Activated naive CD4-positive, alpha-beta T cell treated with anti-CD3 and anti-CD28 coated beads for 36 hours (primary cell): ENCODE results near the gene PARM1. TPM values are rescaled to one million over a fixed set of nuclear protein-coding genes. Genes with fewer than 3 reads are reported as not detected.

ENCODE experiments used
- CTCF ChIA-PET: fragments of 350-600 bp; sonication (Branson Sonifier 250); formaldehyde crosslinking; loops from one replicate; lab custom pipeline; 2021; ENCODE audit warnings: antibody characterized with exemption; lab: Charles Lee
- DNase-seq: peaks from one replicate; pipeline ENCODE4 v3.0.0-alpha.2; 2020
- H3K27ac Mint-ChIP-seq: one replicate; pipeline ENCODE4 v1.8.0; 2021; ENCODE audit warnings: mild to moderate bottlenecking, mixed read lengths
- H3K27me3 Mint-ChIP-seq: one replicate; pipeline ENCODE4 v1.8.0; 2021; ENCODE audit warnings: low read depth, mixed read lengths
- H3K36me3 Mint-ChIP-seq: one replicate; pipeline ENCODE4 v1.8.0; 2021; ENCODE audit warnings: low read depth, mixed read lengths
- H3K4me1 Mint-ChIP-seq: one replicate; pipeline ENCODE4 v1.8.0; 2021; ENCODE audit warnings: low read depth, mixed read lengths
- H3K4me3 Mint-ChIP-seq: one replicate; pipeline ENCODE4 v1.8.0; 2021; ENCODE audit warnings: mild to moderate bottlenecking, moderate library complexity, mixed read lengths
- H3K9me3 Mint-ChIP-seq: one replicate; pipeline ENCODE4 v1.8.0; 2021; ENCODE audit warnings: mixed read lengths
- intact Hi-C: fragments of 100-400 bp; cut with micrococcal nuclease; formaldehyde crosslinking; loops from one replicate; pipeline ENCODE4 v1.15.1; 2023
- total RNA-seq, 2 experiments: library from RNA; stranded (reverse); gene quantifications; one replicate each; pipeline ENCODE4 v1.2.3, GENCODE V29; 2021

The PARM1 gene
- total RNA-seq, 2 experiments from 2014 or later: 0.05 TPM; not detected in 1

DNA sequence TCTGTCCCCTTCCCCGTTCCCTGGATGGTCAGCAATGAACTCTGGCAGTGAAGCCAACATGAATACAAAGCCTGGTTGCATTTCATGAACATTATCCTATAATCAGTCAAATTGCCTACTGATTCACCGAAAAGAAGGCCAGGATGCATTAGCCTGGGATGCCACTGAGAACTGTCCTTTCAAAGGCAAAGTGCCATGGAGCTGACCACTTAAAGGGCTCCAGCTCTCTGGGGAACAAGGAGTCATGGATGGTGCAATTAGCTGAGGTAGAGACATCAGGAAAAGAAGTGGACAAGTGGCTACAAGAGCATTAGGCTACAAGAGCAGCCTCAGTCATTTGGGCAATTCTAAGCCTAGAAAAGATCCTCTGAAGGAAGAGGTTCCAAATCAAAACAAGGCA is 69.0 kb downstream of the PARM1 start:
- DNase-seq: no peak
- Mint-ChIP-seq H3K4me1 (no peaks in the 10 kb centered on the region), H3K27me3 (no peaks in the 10 kb centered on the region), H3K9me3 (no peaks in the 10 kb centered on the region), H3K36me3 (no peaks in the 10 kb centered on the region), H3K4me3 (no peak overlapping the region), H3K27ac (no peak overlapping the region)
- intact Hi-C loops: no loop called here
- CTCF ChIA-PET: no interaction called here

DNA sequence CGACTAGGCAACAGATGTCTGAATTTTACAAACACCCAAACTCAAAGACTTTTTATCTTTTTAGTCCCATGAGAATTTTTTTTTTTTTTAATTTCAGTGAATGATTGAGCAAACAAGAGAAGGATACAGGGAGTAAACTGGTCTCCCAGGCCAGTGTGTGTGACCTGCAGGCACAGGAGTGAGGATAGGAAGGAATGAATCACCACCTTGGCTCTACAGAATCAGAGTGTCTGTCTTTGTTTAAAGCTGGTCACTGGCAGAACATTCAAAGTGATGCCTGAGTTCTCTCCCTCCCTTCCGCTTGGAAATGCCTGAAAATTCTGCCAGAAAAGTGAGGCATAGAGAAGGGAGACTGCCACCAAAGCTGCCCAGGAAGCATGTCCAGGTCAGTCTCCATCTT is 69.5 kb downstream of the PARM1 start:
- intact Hi-C loops: no loop called here
- CTCF ChIA-PET: no interaction called here
- H3K4me1 Mint-ChIP-seq: no peaks in the 10 kb centered on the region
- H3K4me3 Mint-ChIP-seq: no peak overlapping the region
- no peak for DNase-seq
- peaks cover 2% of the 10 kb centered on the region for H3K9me3 Mint-ChIP-seq
- no peak overlapping the region for H3K27ac Mint-ChIP-seq
- no peaks in the 10 kb centered on the region for H3K36me3 Mint-ChIP-seq
- H3K27me3 Mint-ChIP-seq: no peaks in the 10 kb centered on the region

DNA sequence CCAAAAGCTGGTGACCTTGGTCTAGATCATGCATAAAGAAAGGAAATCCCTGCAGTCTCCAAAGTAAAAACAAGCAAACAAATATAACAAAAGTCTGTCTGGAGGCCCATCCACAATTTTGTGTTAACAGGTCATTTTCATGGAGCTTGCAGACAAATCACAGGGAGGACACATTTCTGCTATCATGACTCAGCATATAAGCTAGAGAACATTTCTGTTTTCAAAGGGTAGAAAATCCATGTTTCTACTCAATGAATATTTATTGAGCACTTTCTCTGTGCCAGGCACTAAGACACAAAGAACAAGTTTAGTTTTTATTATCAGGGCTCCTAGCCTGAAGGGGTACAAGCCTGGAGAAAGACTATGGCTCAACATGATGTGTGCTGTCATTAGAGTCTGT is 71.1 kb downstream of the PARM1 start:
- CTCF ChIA-PET: interaction anchor here (1.3 kb wide), 1 partner anchor 14 kb away, joined by 3 read pairs; no protein-coding TSS in a partner anchor
- intact Hi-C loops: no loop called here
- Mint-ChIP-seq H3K4me1 (no peaks in the 10 kb centered on the region), H3K27me3 (no peaks in the 10 kb centered on the region), H3K4me3 (no peak overlapping the region), H3K36me3 (no peaks in the 10 kb centered on the region), H3K9me3 (peaks cover 12% of the 10 kb centered on the region), H3K27ac (no peak overlapping the region)
- no peak for DNase-seq

DNA sequence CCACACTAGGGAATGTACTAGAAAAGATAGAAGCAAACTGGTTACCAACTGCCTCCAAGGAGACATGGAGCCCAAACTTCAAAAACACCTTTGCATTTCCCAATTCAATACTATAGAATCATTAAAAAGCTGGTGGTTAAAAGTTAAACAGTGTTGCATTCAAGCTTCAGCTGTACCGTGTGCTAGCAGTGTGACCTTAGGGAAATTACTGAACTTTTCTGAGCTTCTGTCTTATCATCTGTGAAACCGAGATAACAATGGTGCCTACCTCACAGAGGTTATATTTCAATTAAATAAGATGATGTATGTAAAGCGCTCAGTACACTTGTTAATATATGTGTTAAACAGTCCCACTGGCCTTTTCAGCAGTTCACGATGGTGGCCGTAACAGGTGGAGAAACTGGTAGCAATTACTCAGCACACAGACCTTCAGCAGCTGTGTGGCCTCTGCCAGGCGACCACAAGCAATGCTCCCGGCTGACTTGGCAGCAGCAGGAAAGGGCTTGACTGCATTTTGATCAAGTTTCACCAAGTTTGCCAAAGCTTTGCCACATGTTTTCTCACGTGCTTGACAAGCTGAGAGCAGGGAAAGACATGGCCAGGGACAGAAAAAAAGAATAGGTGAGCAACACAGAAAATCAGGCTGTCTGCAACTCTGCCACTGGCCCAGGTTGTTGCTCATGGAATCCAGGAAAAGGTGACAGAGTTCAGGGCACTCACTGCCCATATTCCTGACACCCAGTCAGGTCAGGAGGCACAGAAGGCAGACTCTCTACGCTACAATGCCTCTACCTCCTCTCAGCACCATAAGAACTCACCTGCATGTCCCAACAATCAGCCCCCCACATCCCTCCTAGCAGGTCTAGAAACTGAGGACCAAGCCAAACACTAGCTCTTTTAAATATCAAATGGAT is 72.1 kb downstream of the PARM1 start:
- Mint-ChIP-seq H3K27ac (no peak overlapping the region), H3K27me3 (no peaks in the 10 kb centered on the region), H3K36me3 (no peaks in the 10 kb centered on the region), H3K4me3 (no peak overlapping the region), H3K9me3 (peaks cover 12% of the 10 kb centered on the region), H3K4me1 (no peaks in the 10 kb centered on the region)
- no peak for DNase-seq
- intact Hi-C loops: no loop called here
- CTCF ChIA-PET: no interaction called here

DNA sequence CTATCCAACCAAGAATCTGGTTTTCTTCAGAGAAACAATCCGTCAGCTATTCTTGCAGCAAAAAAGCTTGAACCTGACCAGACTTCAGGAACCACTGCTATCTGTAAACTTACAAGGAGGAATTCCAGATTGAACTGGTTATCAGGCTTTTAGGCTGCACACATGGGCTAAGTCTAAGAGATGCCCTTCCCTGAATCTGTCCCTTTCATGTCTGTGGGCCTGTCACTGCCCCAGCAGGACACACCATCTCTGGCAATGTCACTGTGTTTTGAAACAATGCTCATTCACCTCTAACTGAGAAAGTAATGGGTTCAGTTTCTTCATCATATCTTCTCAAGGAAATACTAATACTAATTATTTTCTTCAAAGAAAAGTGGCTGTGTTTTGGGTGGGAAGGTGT is 72.8 kb downstream of the PARM1 start:
- Mint-ChIP-seq H3K4me3 (no peak overlapping the region), H3K27me3 (no peaks in the 10 kb centered on the region), H3K9me3 (peaks cover 12% of the 10 kb centered on the region), H3K36me3 (no peaks in the 10 kb centered on the region), H3K4me1 (no peaks in the 10 kb centered on the region), H3K27ac (no peak overlapping the region)
- CTCF ChIA-PET: no interaction called here
- DNase-seq: no peak
- intact Hi-C loops: no loop called here

DNA sequence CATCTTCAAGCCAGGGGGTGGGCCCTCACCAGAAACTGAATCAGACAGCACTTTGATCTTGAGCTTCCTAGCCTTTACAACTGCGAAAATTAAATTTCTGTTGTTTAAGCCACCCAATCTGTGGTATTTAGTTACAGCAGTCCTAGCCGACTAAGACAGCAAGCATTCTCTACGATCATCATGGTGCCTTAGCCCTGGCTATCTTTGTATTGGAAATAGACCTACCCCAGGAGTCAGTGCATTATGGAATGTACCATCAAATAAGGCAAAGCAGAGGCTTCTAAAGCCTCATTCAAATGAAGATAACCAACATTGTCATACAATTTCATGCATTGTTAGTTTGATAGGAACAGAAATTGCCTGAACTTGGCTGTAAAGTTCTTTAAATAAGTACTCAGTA is 75.0 kb downstream of the PARM1 start:
- H3K27ac Mint-ChIP-seq: no peak overlapping the region
- H3K36me3 Mint-ChIP-seq: no peaks in the 10 kb centered on the region
- no peak overlapping the region for H3K4me3 Mint-ChIP-seq
- H3K9me3 Mint-ChIP-seq: peaks cover 12% of the 10 kb centered on the region
- intact Hi-C loops: no loop called here
- DNase-seq: no peak
- H3K4me1 Mint-ChIP-seq: no peaks in the 10 kb centered on the region
- CTCF ChIA-PET: no interaction called here
- no peaks in the 10 kb centered on the region for H3K27me3 Mint-ChIP-seq

DNA sequence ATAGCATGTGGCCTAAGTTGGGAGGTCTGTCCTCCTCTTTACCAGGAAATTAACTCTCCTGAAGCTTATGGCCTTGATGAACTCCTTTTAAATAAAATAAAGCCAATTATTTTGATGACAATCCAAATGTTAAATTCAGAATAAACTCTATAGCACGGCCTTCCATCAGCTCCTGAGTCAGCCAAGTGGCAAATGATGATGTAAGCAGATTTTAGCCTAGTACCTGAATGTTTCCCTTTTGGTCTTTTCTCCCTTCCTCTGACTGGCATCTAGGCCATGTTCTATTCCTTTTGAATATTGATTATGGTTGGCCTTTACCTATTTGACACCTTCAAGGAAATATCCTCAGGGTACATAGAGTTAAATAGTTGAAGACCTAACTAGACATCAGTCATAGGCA is 76.2 kb downstream of the PARM1 start:
- intact Hi-C loops: no loop called here
- H3K4me1 Mint-ChIP-seq: no peaks in the 10 kb centered on the region

GRCh38 chr4:75011131-75011795 is 78.3 kb downstream of the PARM1 start:
- H3K4me1 Mint-ChIP-seq: no peaks in the 10 kb centered on the region
- H3K9me3 Mint-ChIP-seq: peaks cover 12% of the 10 kb centered on the region

More for the DNA sequence above, 76.2 kb downstream of the PARM1 start:
- no peaks in the 10 kb centered on the region for H3K36me3 Mint-ChIP-seq
- H3K9me3 Mint-ChIP-seq: peaks cover 12% of the 10 kb centered on the region
- no peaks in the 10 kb centered on the region for H3K27me3 Mint-ChIP-seq
- no peak overlapping the region for H3K4me3 Mint-ChIP-seq
- CTCF ChIA-PET: no interaction called here
- no peak for DNase-seq
- H3K27ac Mint-ChIP-seq: no peak overlapping the region

GRCh38 chr4:75015627-75016026 is 82.7 kb downstream of the PARM1 start:
- Mint-ChIP-seq H3K36me3 (no peaks in the 10 kb centered on the region), H3K27me3 (no peaks in the 10 kb centered on the region), H3K4me3 (no peak overlapping the region), H3K27ac (no peak overlapping the region), H3K9me3 (no peaks in the 10 kb centered on the region), H3K4me1 (no peaks in the 10 kb centered on the region)
- CTCF ChIA-PET: no interaction called here
- intact Hi-C loops: no loop called here
- DNase-seq: no peak

More at GRCh38 chr4:75011131-75011795, 78.3 kb downstream of the PARM1 start:
- CTCF ChIA-PET: no interaction called here
- Mint-ChIP-seq H3K27me3 (no peaks in the 10 kb centered on the region), H3K27ac (no peak overlapping the region), H3K36me3 (no peaks in the 10 kb centered on the region), H3K4me3 (no peak overlapping the region)
- DNase-seq: no peak
- intact Hi-C loops: no loop called here

GRCh38 chr4:75016472-75016871 is 83.6 kb downstream of the PARM1 start:
- H3K27ac Mint-ChIP-seq: no peak overlapping the region
- CTCF ChIA-PET: no interaction called here
- no peaks in the 10 kb centered on the region for H3K4me1 Mint-ChIP-seq
- DNase-seq: no peak
- intact Hi-C loops: no loop called here
- no peaks in the 10 kb centered on the region for H3K9me3 Mint-ChIP-seq
- H3K4me3 Mint-ChIP-seq: no peak overlapping the region
- H3K27me3 Mint-ChIP-seq: no peaks in the 10 kb centered on the region
- H3K36me3 Mint-ChIP-seq: no peaks in the 10 kb centered on the region

- DNase-seq: no peak
- Mint-ChIP-seq H3K9me3 (no peaks in the 10 kb centered on the region), H3K27ac (no peak overlapping the region), H3K27me3 (no peaks in the 10 kb centered on the region), H3K4me3 (no peak overlapping the region), H3K36me3 (no peaks in the 10 kb centered on the region), H3K4me1 (no peaks in the 10 kb centered on the region)
- intact Hi-C loops: no loop called here
- CTCF ChIA-PET: no interaction called here
Observed at GRCh38 chr4:75018811-75019479, 86.0 kb downstream of the PARM1 start.

GRCh38 chr4:75025431-75025830 is 92.5 kb downstream of the PARM1 start:
- DNase-seq: no peak
- CTCF ChIA-PET: interaction anchor here (0.5 kb wide), 1 partner anchor 19 kb away, joined by 3 read pairs; no protein-coding TSS in a partner anchor
- Mint-ChIP-seq H3K27me3 (peaks cover 5% of the 10 kb centered on the region), H3K27ac (no peak overlapping the region), H3K36me3 (no peaks in the 10 kb centered on the region), H3K4me1 (no peaks in the 10 kb centered on the region), H3K9me3 (no peaks in the 10 kb centered on the region), H3K4me3 (no peak overlapping the region)
- intact Hi-C loops: no loop called here
